HTR-8/SVneo (cell line): ENCODE data around the gene LYSMD2.
"Not testable (repeated sequence)": the region's sequence is repeated elsewhere in the genome, so short reads cannot be mapped to it uniquely, and the experiment has no call there.

Experiments
- DNase-seq: peaks from one replicate; pipeline ENCODE4 v3.0.0; 2011; ENCODE audit warnings: low spot score, mixed read lengths; ENCODE audit not compliant: insufficient read length
- FAIRE-seq: peaks from 2 replicates; lab custom pipeline; 2011; peaks lifted over from hg19 to GRCh38; lab: Jason Lieb, UNC

The LYSMD2 gene

GRCh38 chr15:51737522-51738305 lies at the start of gene LYSMD2:
LYSMD2 (minus strand) TSS chr15:51737655; CDS start chr15:51737622, 33 bp downstream.
- FAIRE-seq (no peak), DNase-seq (peak; percentile 40)

- not testable (repeated sequence) for DNase-seq, FAIRE-seq
These were observed 49.7 kb upstream of the LYSMD2 start for GRCh38 chr15:51787130-51787529.

- DNase-seq (no peak), FAIRE-seq (no peak)
These were observed 46.5 kb upstream of the LYSMD2 start for GRCh38 chr15:51783967-51784366.

- no peak for FAIRE-seq
These were observed 45.0 kb upstream of the LYSMD2 start for GRCh38 chr15:51782357-51782896.

GRCh38 chr15:51781506-51781905 lies 44.1 kb upstream of the LYSMD2 start:
- no peak for DNase-seq
- FAIRE-seq: no peak

More at GRCh38 chr15:51782357-51782896, 45.0 kb upstream of the LYSMD2 start:
- DNase-seq: peak; percentile 22

- FAIRE-seq: no peak
- DNase-seq: no peak
These were observed 43.2 kb upstream of the LYSMD2 start for GRCh38 chr15:51780636-51781035.

- DNase-seq (peak; percentile 70), FAIRE-seq (no peak)
These were observed 39.6 kb upstream of the LYSMD2 start for GRCh38 chr15:51776952-51777569.

GRCh38 chr15:51775967-51776816 lies 38.7 kb upstream of the LYSMD2 start:
- peak; percentile 51 for DNase-seq
- FAIRE-seq: peak; percentile 4

GRCh38 chr15:51774916-51775315 lies 37.5 kb upstream of the LYSMD2 start:
- FAIRE-seq (no peak), DNase-seq (no peak)

GRCh38 chr15:51771773-51772172 lies 34.3 kb upstream of the LYSMD2 start:
- FAIRE-seq (no peak), DNase-seq (no peak)

GRCh38 chr15:51770902-51771301 lies 33.4 kb upstream of the LYSMD2 start:
- DNase-seq: no peak
- FAIRE-seq: no peak

GRCh38 chr15:51768018-51768417 lies 30.6 kb upstream of the LYSMD2 start:
- DNase-seq: no peak
- FAIRE-seq: no peak

- DNase-seq (no peak), FAIRE-seq (no peak)
These were observed 28.9 kb upstream of the LYSMD2 start for GRCh38 chr15:51766341-51766740.

GRCh38 chr15:51765751-51766150 lies 28.3 kb upstream of the LYSMD2 start:
- FAIRE-seq: no peak

GRCh38 chr15:51760805-51761204 lies 23.4 kb upstream of the LYSMD2 start:
- DNase-seq (no peak), FAIRE-seq (no peak)

More at GRCh38 chr15:51765751-51766150, 28.3 kb upstream of the LYSMD2 start:
- no peak for DNase-seq

GRCh38 chr15:51759557-51760070 lies 22.2 kb upstream of the LYSMD2 start:
- DNase-seq (peak; percentile 36), FAIRE-seq (no peak)

- DNase-seq: no peak
These were observed 21.2 kb upstream of the LYSMD2 start for GRCh38 chr15:51758645-51759044.

GRCh38 chr15:51757450-51757849 lies 20.0 kb upstream of the LYSMD2 start:
- FAIRE-seq: no peak
- DNase-seq: no peak

More at GRCh38 chr15:51758645-51759044, 21.2 kb upstream of the LYSMD2 start:
- no peak for FAIRE-seq

GRCh38 chr15:51756482-51756881 lies 19.0 kb upstream of the LYSMD2 start:
- DNase-seq (no peak), FAIRE-seq (no peak)

- DNase-seq (no peak), FAIRE-seq (no peak)
These were observed 18.3 kb upstream of the LYSMD2 start for GRCh38 chr15:51755790-51756189.
